HepG2 (cell line): ENCODE measurements around the gene KRTAP9-7.

Experiments
- ATF4 ChIP-seq, 2 experiments: fragments of 450-650 bp in 1 of 2; sonication (generic) in 1 of 2; formaldehyde crosslinking; IDR thresholded peaks; 2 replicates each; pipeline versions ENCODE4 v1.5.0 to v1.8.0; 2020 to 2022; ENCODE audit warnings: mild to moderate bottlenecking in 1 of 2, missing genetic modification reagents in 1 of 2
- CTCF ChIP-seq: sonication (generic); formaldehyde crosslinking; IDR thresholded peaks from 2 replicates; pipeline ENCODE4 v1.5.0; 2020; ENCODE audit warnings: mild to moderate bottlenecking, missing genetic modification reagents, moderate library complexity
- ETV6 ChIP-seq: sonication (generic); formaldehyde crosslinking; conservative IDR thresholded peaks from 2 replicates; pipeline ENCODE4 v1.4.0; 2020; ENCODE audit warnings: missing genetic modification reagents
- FIP1L1 ChIP-seq: fragments of 200-400 bp; formaldehyde crosslinking; IDR thresholded peaks from 2 replicates; pipeline ENCODE4 v1.6.1; 2018; ENCODE audit warnings: low read depth, mild to moderate bottlenecking, low read length, moderate library complexity, borderline replicate concordance; ENCODE audit not compliant: insufficient read depth
- HINFP ChIP-seq: sonication (generic); formaldehyde crosslinking; IDR thresholded peaks from 2 replicates; pipeline ENCODE4 v1.4.0; 2020; ENCODE audit warnings: low read depth, mild to moderate bottlenecking, missing genetic modification reagents
- MAX ChIP-seq: IDR thresholded peaks from 2 replicates; pipeline ENCODE4 v1.6.1; 2012; ENCODE audit warnings: inconsistent platforms
- POLR2A ChIP-seq, 2 experiments: IDR thresholded peaks; 2 replicates each; pipeline ENCODE4 v1.6.1; 2011; ENCODE audit warnings: low read depth in 2 of 2, low read length in 2 of 2, mild to moderate bottlenecking in 1 of 2, moderate library complexity in 1 of 2; ENCODE audit not compliant: insufficient read depth in 1 of 2
- SRSF9 ChIP-seq: fragments of 200-400 bp; formaldehyde crosslinking; IDR thresholded peaks from 2 replicates; pipeline ENCODE4 v1.6.1; 2018; ENCODE audit warnings: borderline replicate concordance, mild to moderate bottlenecking, low read depth, low read length; ENCODE audit not compliant: insufficient read depth, poor library complexity, severe bottlenecking
- TCF7 ChIP-seq: sonication (generic); IDR thresholded peaks from 2 replicates; pipeline ENCODE4 v1.6.1; 2016; ENCODE audit warnings: antibody characterized with exemption, low read depth
- ZBTB21 ChIP-seq: sonication (generic); formaldehyde crosslinking; IDR thresholded peaks from 2 replicates; pipeline ENCODE4 v1.4.0; 2020; ENCODE audit warnings: missing genetic modification reagents
- ZNF17 ChIP-seq: sonication (generic); formaldehyde crosslinking; IDR thresholded peaks from 2 replicates; pipeline ENCODE4 v1.5.0; 2020; ENCODE audit warnings: mild to moderate bottlenecking, missing genetic modification reagents
- ZNF253 ChIP-seq: sonication (generic); formaldehyde crosslinking; IDR thresholded peaks from 2 replicates; pipeline ENCODE4 v1.8.0; 2022; ENCODE audit warnings: mild to moderate bottlenecking, missing genetic modification reagents, borderline replicate concordance
- ZNF383 ChIP-seq: sonication (generic); formaldehyde crosslinking; IDR thresholded peaks from 2 replicates; pipeline ENCODE4 v1.4.0; 2020; ENCODE audit warnings: missing genetic modification reagents, mild to moderate bottlenecking, borderline replicate concordance
- ZNF512 ChIP-seq: sonication (generic); formaldehyde crosslinking; IDR thresholded peaks from 2 replicates; pipeline ENCODE4 v1.4.0; 2020; ENCODE audit warnings: mild to moderate bottlenecking, missing genetic modification reagents

- TF ChIP-seq ZNF17 (no peak), HINFP (CRISPR knock-in tag) (no peak), ZNF253 (no peak), SRSF9 (no peak), CTCF (no peak), TCF7 (no peak), MAX (no peak), ZNF512 (no peak), ZNF383 (no peak), ATF4 (CRISPR knock-in tag; IDR thresholded peaks at IDR 0.05) (no peak), FIP1L1 (no peak), ETV6 (CRISPR knock-in tag) (no peak), POLR2A (IDR thresholded peaks at IDR 0.05; ENCODE audit: insufficient read depth in 1 of 2, low read depth in 2 of 2, low read length in 2 of 2) (no peak), ZBTB21 (CRISPR knock-in tag) (no peak)
Measured at GRCh38 chr17:41256291-41256685, 19.2 kb upstream of the KRTAP9-7 start.
